HG03175 (cell line): ENCODE data around the gene CKMT2.

Experiments used
- ATAC-seq: cut with Tn5 transposase; IDR thresholded peaks from one replicate; pipeline ENCODE4 v1.9.1; 2021; ENCODE audit warnings: mild to moderate bottlenecking, moderate library complexity; ENCODE audit not compliant: unreplicated experiment

Gene CKMT2

DNA sequence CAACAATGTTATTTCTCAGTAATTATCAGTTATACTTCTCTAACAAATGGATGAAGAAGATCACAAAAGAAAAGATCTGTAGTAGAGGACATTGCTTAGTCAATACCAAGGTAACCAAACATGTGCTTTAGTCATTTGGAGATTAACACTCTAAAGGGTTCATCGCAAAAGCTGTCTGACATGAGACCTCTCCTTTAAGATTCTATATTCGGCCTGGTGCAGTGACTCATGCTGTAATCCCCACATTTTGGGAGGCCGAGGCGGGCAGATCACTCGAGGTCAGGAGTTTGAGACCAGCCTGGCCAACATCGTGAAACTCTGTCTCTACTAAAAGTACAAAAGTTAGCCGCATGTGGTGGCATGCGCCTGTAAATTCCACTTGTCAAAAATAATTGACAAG, 18.3 kb upstream of the CKMT2 start:
- ATAC-seq: peak; percentile 38

DNA sequence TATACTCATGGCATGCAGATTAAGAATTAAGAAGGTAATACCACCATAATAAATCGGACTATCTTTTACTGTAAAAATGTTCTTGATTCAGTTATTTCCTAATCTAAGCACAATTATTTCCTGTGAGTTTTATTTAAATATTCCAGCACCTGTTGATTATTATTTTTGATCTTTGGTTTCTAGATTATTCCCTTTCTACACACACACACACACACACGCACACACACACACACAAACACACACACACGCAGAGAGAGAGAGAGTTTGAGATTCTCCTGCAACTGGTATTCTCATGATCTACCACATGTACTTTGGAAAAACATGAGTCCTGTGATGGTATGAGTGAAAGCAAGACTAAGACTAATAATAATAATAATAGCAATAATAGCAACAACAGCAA, 17.0 kb upstream of the CKMT2 start:
- ATAC-seq: no peak

DNA sequence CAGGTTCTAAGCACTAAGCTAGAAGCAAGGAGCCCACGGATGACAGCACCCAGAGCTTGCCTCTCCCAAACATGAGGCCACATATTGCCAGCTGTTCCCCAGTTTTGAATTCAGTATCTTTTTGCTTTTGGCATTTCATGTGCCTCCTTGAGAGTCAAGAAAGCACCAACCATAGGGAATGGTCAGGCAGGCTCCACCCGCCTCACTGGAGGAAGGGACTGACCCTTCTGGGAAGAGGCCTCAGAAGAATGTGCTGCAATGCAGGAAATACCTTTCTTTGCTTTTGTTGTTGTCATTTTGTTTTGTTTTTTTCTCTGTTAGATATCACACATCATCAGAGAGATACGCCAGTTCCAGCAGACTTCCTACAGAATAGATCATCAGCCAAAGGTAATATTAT, 13.7 kb upstream of the CKMT2 start:
- ATAC-seq: no peak

DNA sequence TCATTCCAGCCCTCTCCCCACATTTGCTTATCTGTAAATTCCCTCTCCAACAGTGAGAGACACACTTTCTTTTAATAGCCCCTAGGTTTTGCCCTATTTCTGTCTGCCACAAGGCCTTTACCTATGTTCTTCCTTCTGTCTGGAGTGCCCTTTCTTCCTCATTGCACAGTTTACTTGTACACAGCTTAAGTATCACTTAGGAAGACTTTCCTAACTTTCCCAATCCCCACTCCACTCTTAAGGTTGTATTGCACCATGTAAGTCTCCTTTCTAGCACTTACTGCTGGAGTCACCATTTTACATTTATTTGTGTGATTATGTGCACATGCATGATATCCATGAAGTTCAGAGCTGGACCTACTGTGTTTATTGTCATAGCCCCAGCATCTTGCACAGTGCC, 10.8 kb upstream of the CKMT2 start:
- ATAC-seq: no peak

DNA sequence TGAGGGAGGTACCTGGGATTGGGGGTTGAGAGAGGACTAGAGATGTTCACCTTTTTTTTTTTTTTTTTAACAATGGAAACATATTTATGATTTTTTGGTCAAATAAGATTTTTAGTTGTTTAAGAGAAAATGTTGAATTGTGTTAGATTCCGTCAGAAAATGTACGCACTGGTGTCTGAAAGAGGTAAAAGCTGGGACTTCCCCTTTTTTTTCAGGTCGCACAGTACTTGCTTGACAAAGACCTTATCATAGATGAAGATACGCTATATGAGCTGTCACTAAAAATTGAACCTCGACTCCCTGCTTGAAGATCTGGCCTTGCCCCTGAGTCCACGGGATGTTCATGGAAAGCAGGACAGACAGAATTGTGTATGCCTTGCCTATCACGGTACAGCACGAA, 7.7 kb upstream of the CKMT2 start:
- ATAC-seq: no peak

DNA sequence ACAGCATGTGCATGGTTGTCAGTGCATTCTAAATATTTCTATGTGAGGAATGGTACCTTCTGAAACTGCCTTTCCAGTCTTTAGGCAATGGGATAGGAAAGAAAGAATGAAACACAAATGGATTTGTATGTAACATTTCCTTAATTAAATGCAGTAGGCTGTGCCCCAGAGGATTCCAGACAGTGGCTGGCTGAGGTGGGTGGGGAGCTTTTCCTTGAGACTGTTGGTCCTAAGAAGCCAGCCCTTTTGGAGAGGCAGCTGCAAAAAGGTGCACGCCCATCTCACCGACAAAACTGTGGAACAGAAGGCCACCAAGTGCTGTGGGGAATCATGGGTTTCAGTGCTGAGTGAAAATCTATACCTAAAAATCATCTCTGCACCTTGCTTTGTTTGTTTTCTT, 6.8 kb upstream of the CKMT2 start:
- no peak for ATAC-seq

DNA sequence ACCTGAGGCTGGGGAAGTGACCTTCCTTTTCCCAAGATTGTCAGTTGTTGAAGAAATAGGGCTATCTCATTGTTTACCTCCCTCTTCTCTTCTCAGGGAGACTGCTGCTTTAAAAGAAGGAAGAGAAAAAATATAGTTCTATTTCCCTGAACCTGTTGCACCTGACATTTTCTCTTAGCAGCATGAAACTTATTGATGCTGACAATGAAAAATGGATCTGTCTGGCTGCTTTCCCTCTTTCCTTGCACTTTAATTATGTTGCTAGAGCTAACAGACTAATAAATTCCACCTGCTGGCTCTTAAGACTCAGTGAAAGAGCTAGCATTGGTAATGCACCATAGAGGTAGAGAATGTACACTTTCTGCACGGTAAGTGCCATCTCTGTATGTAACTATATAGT, 6.2 kb upstream of the CKMT2 start:
- ATAC-seq: no peak

DNA sequence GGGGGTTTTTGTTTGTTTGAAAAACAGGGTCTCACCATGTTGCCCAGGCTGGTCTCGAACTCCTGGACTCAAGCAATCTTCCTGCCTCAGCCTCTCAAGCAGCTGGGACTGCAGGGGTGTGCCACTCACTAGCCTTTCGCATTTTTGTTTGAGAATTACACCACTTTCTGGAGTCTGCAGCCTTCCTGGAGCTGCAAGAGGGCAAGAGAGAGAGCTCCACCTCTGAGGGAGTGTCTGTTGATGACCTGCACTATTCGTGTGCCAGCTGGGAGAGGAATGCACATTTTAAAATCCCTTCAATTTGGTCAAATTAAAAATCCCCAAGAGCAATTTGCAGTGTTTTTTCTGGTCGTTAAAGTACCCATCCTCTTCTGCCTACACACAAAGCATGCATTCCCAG, 5.0 kb upstream of the CKMT2 start:
- ATAC-seq: no peak

DNA sequence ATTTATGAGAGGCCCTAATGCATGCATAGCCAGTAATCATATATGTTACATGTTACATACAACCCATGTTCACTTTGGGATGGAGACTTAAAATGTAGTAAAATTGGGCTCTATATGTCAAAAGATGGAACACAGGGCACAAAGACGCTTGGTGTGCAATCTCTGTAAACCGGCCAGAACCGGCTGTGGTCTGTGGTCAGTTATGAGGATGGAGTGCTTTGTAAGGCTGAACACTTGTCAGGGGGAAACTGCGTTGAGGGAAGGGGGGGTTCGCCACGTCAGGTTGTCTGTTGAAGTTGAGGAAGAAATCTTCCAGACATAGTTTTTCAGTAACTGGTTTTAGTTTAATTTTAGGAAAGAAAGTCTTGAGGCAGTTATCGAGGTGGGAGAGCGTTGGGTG, 2.7 kb upstream of the CKMT2 start:
- ATAC-seq: no peak

DNA sequence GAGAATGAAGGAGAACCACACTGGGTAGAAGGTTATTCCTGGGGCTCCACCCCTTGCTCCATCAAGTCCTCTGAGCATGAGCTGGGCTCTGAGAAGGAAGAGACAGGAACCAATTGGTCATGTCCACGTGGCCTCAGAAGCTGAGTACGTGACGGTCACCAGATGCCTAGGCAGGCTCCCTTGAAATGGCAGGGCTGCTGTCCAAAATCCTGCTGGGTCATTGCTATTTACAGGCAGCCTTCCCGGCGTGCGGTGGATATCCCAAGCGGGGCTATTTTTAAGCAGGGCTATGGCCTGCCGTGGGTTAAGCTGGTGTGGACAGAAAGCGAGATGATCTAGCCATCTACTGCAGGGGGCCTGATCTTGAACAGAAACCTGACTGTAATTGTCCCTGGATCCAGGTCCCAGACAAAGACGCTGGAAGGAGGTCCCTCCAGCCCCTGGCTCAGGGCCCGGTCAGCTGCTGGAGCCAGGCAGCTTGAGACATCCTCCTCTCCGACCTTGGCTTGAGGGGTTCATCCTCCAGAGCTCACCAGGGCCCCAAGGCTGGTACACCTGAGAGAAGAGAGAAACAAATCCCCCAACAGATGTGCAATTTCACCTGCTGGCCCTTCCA, 550 bp upstream of the CKMT2 start:
- no peak for ATAC-seq

DNA sequence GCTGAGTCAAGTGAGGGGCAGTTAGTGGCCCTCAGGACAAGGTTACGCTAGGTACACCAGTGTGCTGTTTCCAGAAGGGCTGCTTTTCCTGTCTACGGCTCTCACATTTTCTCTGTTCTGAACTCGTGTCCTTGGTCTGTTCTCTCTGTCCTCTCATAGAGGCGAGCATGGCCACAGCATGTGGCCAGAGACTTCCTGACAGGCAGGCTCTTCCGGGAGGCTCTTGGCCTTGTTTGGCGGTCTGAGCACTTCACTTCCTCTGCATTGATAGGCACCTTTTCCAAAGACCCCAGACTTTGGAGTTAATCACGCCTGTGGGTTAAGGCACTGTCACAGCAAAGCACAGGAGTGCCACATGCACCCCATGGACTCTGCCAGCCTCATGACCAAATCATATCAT, 1.2 kb downstream of the CKMT2 start:
- ATAC-seq: no peak

DNA sequence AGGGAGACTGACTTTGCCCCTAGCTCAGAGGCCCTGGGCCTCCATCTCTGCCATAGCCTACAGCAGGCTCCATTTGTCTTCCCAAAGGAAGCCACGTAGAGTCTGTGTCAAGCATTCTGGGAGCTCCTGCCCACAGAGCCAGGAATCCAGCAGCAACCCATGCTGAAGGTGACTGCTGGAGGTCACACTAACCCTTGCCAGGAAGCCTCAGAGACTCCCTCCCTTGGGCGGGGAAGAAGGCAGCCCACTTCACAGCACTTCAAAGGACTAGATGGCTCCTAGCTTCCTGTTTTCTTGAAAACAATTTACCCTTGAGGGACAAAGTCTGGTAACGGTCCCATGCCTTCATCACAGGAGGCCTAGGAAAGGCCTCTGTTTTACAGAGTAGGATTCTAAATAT, 1.7 kb downstream of the CKMT2 start:
- ATAC-seq: no peak

DNA sequence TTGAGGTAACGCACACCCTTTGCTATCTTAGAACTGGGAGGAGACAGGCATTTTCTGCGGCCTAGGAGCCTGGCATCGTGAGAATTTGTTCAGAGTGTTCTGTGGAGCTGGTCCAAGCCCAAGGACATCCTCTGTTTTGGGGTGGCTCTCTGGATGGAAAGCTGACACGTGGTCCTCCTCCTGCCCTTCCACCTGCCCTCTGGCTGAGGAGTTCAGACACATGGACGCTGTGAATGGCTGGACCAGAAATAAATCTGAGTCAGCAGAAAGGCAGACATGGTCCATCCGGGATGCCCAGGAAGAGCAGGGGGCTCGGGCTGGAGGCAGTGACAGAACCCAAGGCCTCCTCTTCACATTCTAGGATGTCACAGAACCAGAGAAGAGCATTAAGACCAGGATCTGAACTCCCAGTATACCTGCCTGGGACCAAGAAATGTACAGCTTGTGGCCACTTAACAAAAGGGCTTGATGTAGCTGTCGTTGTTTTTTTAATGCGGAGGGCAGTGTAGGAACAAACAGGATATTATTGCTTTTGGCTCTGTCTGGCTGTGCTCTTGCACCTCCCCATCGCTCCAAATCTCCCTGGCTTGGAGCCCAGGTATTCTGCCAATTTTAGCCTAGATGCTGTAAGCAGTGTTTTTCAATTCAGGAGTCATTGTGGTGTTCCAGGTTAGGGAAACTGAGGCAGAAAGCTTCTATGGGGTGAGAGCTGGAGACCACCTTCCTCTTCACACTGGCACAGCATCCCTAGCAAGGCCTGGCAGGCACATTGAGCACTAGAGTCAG, 2.4 kb downstream of the CKMT2 start:
- ATAC-seq: no peak

DNA sequence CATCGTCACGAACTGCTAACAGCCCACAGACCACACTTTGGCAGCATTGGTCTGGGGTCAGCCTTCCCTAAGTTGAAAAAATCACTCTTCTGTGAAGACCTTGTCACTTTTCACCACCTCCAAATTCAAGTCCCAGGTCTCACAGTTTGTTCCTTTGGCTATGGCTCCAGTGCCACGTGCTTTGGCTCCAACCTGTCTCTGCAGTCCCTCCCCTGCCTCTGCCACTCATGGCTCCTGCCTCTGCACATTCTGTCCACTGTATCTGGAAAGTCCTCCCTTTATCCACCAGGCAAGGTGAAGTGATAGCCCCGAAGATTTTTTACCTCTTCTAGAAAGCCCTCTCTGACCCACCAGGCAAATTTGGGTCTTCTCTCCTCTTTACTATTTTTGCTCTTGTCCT, 5.3 kb downstream of the CKMT2 start:
- no peak for ATAC-seq

DNA sequence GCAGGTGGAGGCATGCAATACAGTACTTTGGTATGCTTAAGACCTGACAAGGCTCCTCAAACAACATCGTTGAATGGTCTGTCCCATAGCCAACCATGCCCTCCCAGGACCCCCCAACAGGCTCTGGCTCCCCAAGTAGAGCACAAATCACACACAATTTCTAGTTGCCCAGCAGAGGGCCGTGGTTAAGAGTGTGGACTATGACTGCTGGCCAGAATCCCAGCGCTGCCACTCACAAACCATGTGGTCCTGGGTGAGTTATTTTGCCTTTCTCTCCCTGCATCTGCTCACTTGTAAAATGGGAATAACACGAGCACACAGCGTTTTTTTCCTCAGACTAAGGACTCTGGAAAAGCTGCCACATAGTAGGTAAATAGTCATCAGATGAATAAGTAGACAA, 6.5 kb downstream of the CKMT2 start:
- ATAC-seq: no peak

DNA sequence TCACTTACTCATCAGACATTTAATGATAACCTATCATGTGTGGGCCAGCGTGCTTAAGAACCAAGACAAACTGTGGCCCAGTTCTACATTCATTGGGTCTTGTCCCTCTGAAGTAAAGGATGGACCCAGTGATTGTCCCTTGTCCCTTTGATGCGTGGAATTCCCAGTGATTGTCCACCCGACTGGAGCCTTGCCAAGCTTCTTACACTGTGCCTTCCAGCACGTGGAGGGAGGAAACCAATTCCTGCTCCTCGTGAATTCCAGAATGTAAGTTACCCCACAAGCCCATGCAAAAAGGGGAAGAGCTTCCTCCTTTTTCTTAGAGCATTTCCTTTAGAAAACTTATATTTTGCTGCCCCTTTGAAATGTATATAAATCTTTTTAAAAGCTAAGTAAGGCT, 7.9 kb downstream of the CKMT2 start:
- ATAC-seq: no peak

DNA sequence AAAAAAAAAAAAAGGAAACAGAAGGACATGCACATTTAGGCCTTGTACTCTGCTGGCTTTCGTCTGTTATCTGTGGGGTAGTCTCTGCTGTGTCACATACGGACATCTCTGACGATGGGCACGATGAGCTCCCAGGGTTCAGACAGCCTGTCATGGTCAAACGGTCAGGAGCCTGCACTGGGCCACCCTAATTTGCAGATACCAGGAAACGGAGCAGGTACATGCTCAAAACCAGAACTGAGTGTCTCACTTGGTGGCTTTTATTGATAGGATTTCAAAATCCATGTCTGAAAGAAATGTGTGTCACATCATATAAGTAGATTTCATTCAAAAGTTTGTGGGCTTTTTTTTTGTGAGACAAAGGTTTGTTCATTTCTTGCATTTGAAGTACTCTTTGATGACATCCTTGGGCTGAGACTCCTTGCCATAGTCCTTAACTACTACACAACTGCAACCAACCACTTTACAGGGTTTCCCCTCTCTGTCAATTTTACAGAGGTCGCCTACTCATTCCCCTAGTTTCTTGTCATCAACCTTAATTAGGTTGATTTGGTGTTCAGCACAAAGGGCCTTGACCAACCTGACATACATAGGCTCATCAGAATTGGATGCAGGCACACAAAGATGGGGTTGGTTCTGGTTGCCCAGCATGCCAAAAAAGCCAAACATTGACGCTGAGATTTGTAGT, 9.0 kb downstream of the CKMT2 start:
- ATAC-seq: no peak

DNA sequence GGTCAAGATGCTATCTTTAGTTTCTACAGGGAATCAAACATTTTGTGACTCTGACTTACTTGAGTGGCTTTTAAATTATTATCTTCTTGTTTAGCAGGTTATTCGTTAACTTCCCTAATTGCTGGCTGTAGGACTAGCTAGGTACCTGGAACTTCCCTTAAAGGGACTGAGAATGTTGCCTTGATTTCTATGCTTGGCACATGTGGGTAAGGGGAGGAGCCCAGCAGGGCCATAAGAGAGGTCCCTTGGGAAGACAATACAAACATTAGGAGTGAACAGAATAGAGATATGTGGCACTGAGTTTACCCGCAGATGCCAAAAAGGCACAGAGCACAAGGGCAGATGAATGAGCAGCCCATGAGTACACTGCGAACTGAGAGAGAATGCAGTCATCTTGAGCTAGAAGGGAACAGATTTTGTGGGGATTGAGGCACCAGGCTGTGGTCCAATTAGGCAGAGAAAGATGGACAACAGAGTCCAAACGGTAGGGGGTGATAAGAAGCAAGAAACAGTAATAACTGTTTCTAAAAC, 9.8 kb downstream of the CKMT2 start:
- ATAC-seq: no peak

DNA sequence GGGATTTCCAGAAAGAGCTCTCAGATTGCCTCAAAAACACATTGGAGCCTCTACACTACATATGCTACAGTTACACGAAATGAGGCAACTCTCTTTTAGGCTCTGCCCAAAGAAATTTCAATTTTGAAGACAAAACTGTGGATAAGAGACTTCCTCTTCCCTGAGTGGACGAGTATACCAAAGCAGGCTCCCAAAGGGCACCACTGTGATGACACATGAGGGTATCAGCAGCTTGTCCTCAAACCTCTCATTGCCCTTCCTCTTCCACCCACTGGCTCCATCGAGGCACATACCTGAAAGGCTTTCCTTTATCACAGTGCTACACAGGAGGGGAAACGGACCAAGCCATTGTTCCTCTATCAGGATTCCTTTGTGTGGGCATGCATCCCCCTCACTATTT, 11.3 kb downstream of the CKMT2 start:
- ATAC-seq: no peak

DNA sequence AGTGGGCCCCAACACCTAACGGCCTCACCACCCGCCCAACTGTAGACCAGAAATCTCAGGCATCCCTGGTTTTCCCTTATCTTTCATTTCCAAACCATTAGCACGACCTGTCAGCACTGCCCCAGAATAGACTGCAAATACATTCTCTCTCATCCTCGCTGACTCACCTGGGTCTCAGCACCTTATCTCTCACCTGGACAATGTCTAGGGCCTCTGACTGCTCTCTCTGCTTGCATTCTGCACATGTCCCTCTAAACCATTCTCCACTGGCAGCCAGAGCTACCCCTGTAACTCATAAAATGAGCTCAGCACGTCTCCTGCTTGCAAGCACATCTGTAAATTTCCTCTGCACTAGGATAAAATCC, 12.7 kb downstream of the CKMT2 start:
- no peak for ATAC-seq

DNA sequence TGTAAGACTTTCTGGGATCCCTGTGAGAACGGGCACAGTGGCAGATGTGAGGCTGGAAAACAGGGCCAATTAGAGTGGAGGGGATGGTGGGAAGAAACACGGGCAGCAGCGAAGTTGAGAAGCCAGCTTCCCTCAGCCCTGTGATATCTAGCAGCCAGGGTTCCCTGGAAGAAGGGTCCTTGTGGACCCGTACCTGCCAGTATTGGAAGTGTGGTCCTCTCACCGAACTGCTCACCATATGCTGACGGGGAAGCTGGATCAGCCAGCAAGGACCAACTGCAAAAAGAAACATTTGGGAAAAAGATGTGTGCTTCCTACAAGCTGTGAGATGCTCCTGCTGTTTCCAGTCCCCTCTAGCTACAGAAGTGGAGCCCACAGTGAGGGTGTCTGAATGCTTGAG, 13.6 kb downstream of the CKMT2 start:
- no peak for ATAC-seq

DNA sequence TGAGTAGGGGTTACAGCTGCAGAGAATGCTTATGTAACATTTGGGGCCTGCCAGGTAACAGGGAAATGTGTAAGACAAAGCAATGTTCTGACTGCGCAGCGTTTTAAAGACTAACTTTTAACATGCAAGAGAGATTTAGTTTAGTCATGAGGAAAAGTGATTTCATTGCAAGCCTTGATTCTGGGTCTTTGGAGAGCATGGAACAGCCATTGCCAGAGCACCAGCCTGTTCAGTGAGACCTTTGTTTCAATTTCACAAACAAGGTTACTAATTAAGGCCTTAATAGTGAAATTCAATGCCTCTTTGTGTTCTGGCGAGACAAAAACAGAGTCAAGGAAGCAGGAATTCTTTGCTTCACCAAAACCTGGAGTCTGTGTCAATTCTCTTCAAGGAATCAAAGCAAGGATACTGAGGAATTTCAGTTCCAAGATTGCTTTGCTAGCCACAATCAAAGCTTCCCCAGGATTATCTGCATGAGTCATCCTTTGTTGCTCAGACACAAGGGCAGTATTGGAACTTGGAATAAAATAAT, 14.4 kb downstream of the CKMT2 start:
- ATAC-seq: no peak
